ENCODE measurements around the gene ZNF783. TPM values are rescaled to one million over a fixed set of nuclear protein-coding genes. Genes with fewer than 3 reads are reported as not detected.
A peak's percentile ranks its signal among the peaks of the same experiment; 100 is the strongest.
"Not testable (repeated sequence)": the region's sequence is repeated elsewhere in the genome, so short reads cannot be mapped to it uniquely, and the experiment has no call there.

ZNF783 gene
- polyA plus RNA-seq, 4 donors: 11.8 to 14.3 (median 13.1) TPM

- peak; percentile 70 to 80 (median 74) for DNase-seq (ENCODE audit: low read depth in 4 of 4, low spot score in 3 of 4)
Measured at GRCh38 chr7:149239345-149240143, 22.5 kb upstream of the ZNF783 start, which contains the start of gene ZNF212. TSS of gene ZNF212 (plus strand) at chr7:149239651. CDS start at chr7:149239779, 128 bp downstream.

GRCh38 chr7:149240637-149241036 lies 21.4 kb upstream of the ZNF783 start:
- no peak for DNase-seq (ENCODE audit: low read depth in 4 of 4, low spot score in 3 of 4)

- no peak for DNase-seq (ENCODE audit: low read depth in 4 of 4, low spot score in 3 of 4)
Measured at GRCh38 chr7:149241696-149242095, 20.3 kb upstream of the ZNF783 start.

GRCh38 chr7:149245244-149245643 lies 16.8 kb upstream of the ZNF783 start:
- no peak for DNase-seq (ENCODE audit: low read depth in 4 of 4, low spot score in 3 of 4)

- DNase-seq (ENCODE audit: low read depth in 4 of 4, low spot score in 3 of 4): no peak
Measured at GRCh38 chr7:149245744-149246143, 16.3 kb upstream of the ZNF783 start.

GRCh38 chr7:149248777-149249176 lies 13.2 kb upstream of the ZNF783 start:
- DNase-seq (ENCODE audit: low read depth in 4 of 4, low spot score in 3 of 4): no peak

GRCh38 chr7:149250151-149250550 lies 11.8 kb upstream of the ZNF783 start:
- not testable (repeated sequence) for DNase-seq (ENCODE audit: low read depth in 4 of 4, low spot score in 3 of 4)

- DNase-seq (ENCODE audit: low read depth in 4 of 4, low spot score in 3 of 4): not testable (repeated sequence)
Measured at GRCh38 chr7:149251518-149251917, 10.5 kb upstream of the ZNF783 start.

- no peak for DNase-seq (ENCODE audit: low read depth in 4 of 4, low spot score in 3 of 4)
Measured at GRCh38 chr7:149252378-149252777, 9.6 kb upstream of the ZNF783 start.

GRCh38 chr7:149253665-149254064 lies 8.3 kb upstream of the ZNF783 start:
- no peak for DNase-seq (ENCODE audit: low read depth in 4 of 4, low spot score in 3 of 4)

GRCh38 chr7:149254181-149254858 lies 7.7 kb upstream of the ZNF783 start:
- no peak for DNase-seq (ENCODE audit: low read depth in 4 of 4, low spot score in 3 of 4)

GRCh38 chr7:149255174-149255573 lies 6.8 kb upstream of the ZNF783 start:
- no peak for DNase-seq (ENCODE audit: low read depth in 4 of 4, low spot score in 3 of 4)

- no peak for DNase-seq (ENCODE audit: low read depth in 4 of 4, low spot score in 3 of 4)
Measured at GRCh38 chr7:149256568-149256967, 5.4 kb upstream of the ZNF783 start.

GRCh38 chr7:149257146-149257545 lies 4.8 kb upstream of the ZNF783 start:
- DNase-seq (ENCODE audit: low read depth in 4 of 4, low spot score in 3 of 4): no peak

- peak in 1 of 4 donors; percentile 12 for DNase-seq (ENCODE audit: low read depth in 4 of 4, low spot score in 3 of 4)
Measured at GRCh38 chr7:149261316-149261828, 624 bp upstream of the ZNF783 start.

GRCh38 chr7:149266451-149266850 lies 4.5 kb downstream of the ZNF783 start:
- DNase-seq (ENCODE audit: low read depth in 4 of 4, low spot score in 3 of 4): no peak

- no peak for DNase-seq (ENCODE audit: low read depth in 4 of 4, low spot score in 3 of 4)
Measured at GRCh38 chr7:149267733-149268132, 5.7 kb downstream of the ZNF783 start.

- not testable (repeated sequence) for DNase-seq (ENCODE audit: low read depth in 4 of 4, low spot score in 3 of 4)
Measured at GRCh38 chr7:149274424-149274823, 12.4 kb downstream of the ZNF783 start.

- DNase-seq (ENCODE audit: low read depth in 4 of 4, low spot score in 3 of 4): no peak
Measured at GRCh38 chr7:149277871-149278270, 15.9 kb downstream of the ZNF783 start.

GRCh38 chr7:149278396-149278795 lies 16.4 kb downstream of the ZNF783 start:
- DNase-seq (ENCODE audit: low read depth in 4 of 4, low spot score in 3 of 4): no peak

GRCh38 chr7:149279111-149279743 lies 17.2 kb downstream of the ZNF783 start:
- DNase-seq (ENCODE audit: low read depth in 4 of 4, low spot score in 3 of 4): no peak
